Type B pancreatic cell (in vitro differentiated cells): ENCODE data around the gene ZMYND11. TPM values are rescaled to one million over a fixed set of nuclear protein-coding genes. Genes with fewer than 3 reads are reported as not detected.

Experiments used
- DNase-seq: peaks from one replicate; pipeline ENCODE4 v3.0.0; 2021; ENCODE audit warnings: mixed read lengths; ENCODE audit not compliant: unreplicated experiment; ENCODE audit errors: extremely low spot score
- H3K27ac Mint-ChIP-seq: 2 replicates; pipeline ENCODE4 v1.8.0; 2021; ENCODE audit warnings: mild to moderate bottlenecking, mixed read lengths
- H3K27me3 Mint-ChIP-seq: 2 replicates; pipeline ENCODE4 v1.8.0; 2021; ENCODE audit warnings: mixed read lengths
- H3K36me3 Mint-ChIP-seq: 2 replicates; pipeline ENCODE4 v1.8.0; 2021; ENCODE audit warnings: mixed read lengths
- H3K4me1 Mint-ChIP-seq: one replicate; pipeline ENCODE4 v1.8.0; 2021; ENCODE audit warnings: mixed read lengths; ENCODE audit not compliant: unreplicated experiment
- H3K4me3 Mint-ChIP-seq: 2 replicates; pipeline ENCODE4 v1.8.0; 2021; ENCODE audit warnings: mild to moderate bottlenecking, mixed read lengths
- H3K9me3 Mint-ChIP-seq: 2 replicates; pipeline ENCODE4 v1.8.0; 2021; ENCODE audit warnings: mixed read lengths
- total RNA-seq: library from RNA; stranded (reverse); gene quantifications from 2 replicates; pipeline ENCODE4 v1.2.1, GENCODE V29; 2021; ENCODE audit warnings: low replicate concordance
- TF ChIP-seq, protein P1 (sequence below): fragments of 200-600 bp; sonication (generic); conservative IDR thresholded peaks from 2 replicates; pipeline ENCODE4 v1.5.0; 2021; ENCODE audit warnings: antibody characterized with exemption, mild to moderate bottlenecking

The ZMYND11 gene
- total RNA-seq, 1 donor from 2014 or later = 58.7 TPM

- no peaks in the 10 kb centered on the region for H3K27me3 Mint-ChIP-seq
- no peak overlapping the region for H3K27ac Mint-ChIP-seq
- peaks cover 36% of the 10 kb centered on the region for H3K36me3 Mint-ChIP-seq
- H3K9me3 Mint-ChIP-seq = no peaks in the 10 kb centered on the region
- no peak for DNase-seq
- H3K4me1 Mint-ChIP-seq = no peaks in the 10 kb centered on the region
- no peak overlapping the region for H3K4me3 Mint-ChIP-seq
- TF ChIP-seq, protein P1, sequence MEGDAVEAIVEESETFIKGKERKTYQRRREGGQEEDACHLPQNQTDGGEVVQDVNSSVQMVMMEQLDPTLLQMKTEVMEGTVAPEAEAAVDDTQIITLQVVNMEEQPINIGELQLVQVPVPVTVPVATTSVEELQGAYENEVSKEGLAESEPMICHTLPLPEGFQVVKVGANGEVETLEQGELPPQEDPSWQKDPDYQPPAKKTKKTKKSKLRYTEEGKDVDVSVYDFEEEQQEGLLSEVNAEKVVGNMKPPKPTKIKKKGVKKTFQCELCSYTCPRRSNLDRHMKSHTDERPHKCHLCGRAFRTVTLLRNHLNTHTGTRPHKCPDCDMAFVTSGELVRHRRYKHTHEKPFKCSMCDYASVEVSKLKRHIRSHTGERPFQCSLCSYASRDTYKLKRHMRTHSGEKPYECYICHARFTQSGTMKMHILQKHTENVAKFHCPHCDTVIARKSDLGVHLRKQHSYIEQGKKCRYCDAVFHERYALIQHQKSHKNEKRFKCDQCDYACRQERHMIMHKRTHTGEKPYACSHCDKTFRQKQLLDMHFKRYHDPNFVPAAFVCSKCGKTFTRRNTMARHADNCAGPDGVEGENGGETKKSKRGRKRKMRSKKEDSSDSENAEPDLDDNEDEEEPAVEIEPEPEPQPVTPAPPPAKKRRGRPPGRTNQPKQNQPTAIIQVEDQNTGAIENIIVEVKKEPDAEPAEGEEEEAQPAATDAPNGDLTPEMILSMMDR = no peak
Measured at GRCh38 chr10:287026-287709, 151.9 kb downstream of the ZMYND11 start.

GRCh38 chr10:287814-288213 lies 152.6 kb downstream of the ZMYND11 start:
- no peaks in the 10 kb centered on the region for H3K27me3 Mint-ChIP-seq
- peaks cover 41% of the 10 kb centered on the region for H3K36me3 Mint-ChIP-seq
- TF ChIP-seq, protein P1 = peak; percentile 59
- DNase-seq = no peak
- H3K27ac Mint-ChIP-seq = no peak overlapping the region
- H3K9me3 Mint-ChIP-seq = no peaks in the 10 kb centered on the region
- H3K4me1 Mint-ChIP-seq = no peaks in the 10 kb centered on the region
- H3K4me3 Mint-ChIP-seq = no peak overlapping the region

DNA sequence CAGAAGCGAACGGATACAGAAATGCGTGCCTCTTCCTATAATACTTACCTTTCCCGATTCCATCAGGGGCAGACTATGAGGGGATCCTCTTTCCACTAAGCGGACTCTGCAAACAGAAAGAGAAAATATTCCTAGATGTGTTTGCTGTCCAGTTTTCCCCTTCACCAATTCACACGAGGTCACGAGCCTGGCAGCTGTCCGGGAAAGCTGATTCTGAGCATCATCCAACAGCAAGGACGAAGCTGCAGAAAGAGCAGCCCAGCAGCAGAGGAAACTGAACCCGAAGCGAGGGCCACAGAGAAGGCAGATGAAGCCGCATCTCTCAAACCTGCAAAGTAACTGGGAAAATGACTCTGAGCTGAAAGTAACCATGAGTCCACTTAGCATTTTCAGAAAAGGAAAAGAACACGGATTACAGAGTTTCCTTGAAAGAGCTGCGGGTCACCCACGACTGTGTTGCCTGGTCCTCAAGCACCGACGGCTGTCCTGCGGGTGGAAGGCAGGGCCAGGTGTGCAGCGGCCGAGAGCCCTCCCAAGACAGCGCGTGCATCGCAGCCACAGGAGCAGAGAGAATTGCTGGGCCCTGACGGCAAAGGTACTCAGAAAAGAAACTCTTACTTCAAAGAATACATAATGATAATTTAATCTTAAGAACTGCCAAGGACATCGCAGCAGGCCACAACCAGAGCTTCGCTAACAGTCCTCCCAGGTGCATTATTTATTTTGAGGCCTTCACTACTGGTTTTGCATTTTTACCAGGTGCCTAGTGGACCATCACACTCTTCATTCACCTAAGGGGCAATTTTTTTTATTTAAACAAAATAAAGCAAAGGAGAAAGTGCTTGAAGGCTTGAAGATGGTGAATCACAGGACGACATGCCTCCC lies 153.3 kb downstream of the ZMYND11 start:
- H3K9me3 Mint-ChIP-seq = no peaks in the 10 kb centered on the region
- H3K36me3 Mint-ChIP-seq = peaks cover 38% of the 10 kb centered on the region
- H3K4me1 Mint-ChIP-seq = no peaks in the 10 kb centered on the region
- no peak overlapping the region for H3K27ac Mint-ChIP-seq
- no peak for DNase-seq
- H3K4me3 Mint-ChIP-seq = no peak overlapping the region
- TF ChIP-seq, protein P1 = no peak
- no peaks in the 10 kb centered on the region for H3K27me3 Mint-ChIP-seq

GRCh38 chr10:289581-289980 lies 154.3 kb downstream of the ZMYND11 start:
- Mint-ChIP-seq H3K4me1 (no peaks in the 10 kb centered on the region), H3K27ac (no peak overlapping the region), H3K27me3 (no peaks in the 10 kb centered on the region), H3K36me3 (peaks cover 33% of the 10 kb centered on the region), H3K4me3 (no peak overlapping the region), H3K9me3 (no peaks in the 10 kb centered on the region)
- DNase-seq = no peak
- TF ChIP-seq, protein P1 = no peak

GRCh38 chr10:290026-290725 lies 154.9 kb downstream of the ZMYND11 start:
- Mint-ChIP-seq H3K36me3 (peaks cover 27% of the 10 kb centered on the region), H3K27ac (no peak overlapping the region)
- no peak for DNase-seq

More at GRCh38 chr10:290026-290725, 154.9 kb downstream of the ZMYND11 start:
- TF ChIP-seq, protein P1 = no peak
- no peaks in the 10 kb centered on the region for H3K4me1 Mint-ChIP-seq
- no peaks in the 10 kb centered on the region for H3K27me3 Mint-ChIP-seq
- no peak overlapping the region for H3K4me3 Mint-ChIP-seq
- no peaks in the 10 kb centered on the region for H3K9me3 Mint-ChIP-seq
